Upper lobe of left lung (tissue), 4 donors: ENCODE data around the gene OR4D2.

Experiments
- CTCF ChIP-seq, 6 experiments: fragments of 450-650 bp in 4 of 6; fragments of 200-600 bp in 2 of 6; sonication (generic) in 2 of 6; IDR thresholded peaks; one replicate each; pipeline ENCODE4 v1.5.1; 2016 to 2019; ENCODE audit warnings: antibody characterized with exemption in 6 of 6
- EP300 ChIP-seq, 4 donors: sonication (generic); formaldehyde crosslinking; IDR thresholded peaks; one replicate each; pipeline ENCODE4 v1.5.1; 2017; ENCODE audit warnings: antibody characterized with exemption in 4 of 4, control low read depth in 2 of 4
- POLR2A ChIP-seq, 4 donors: fragments of 450-650 bp; IDR thresholded peaks; one replicate each; pipeline ENCODE4 v1.5.1; 2016 to 2017; ENCODE audit warnings: antibody characterized with exemption in 4 of 4, mild to moderate bottlenecking in 2 of 4

- TF ChIP-seq CTCF (IDR thresholded peaks at IDR 0.05) (no peak), POLR2A (IDR thresholded peaks at IDR 0.05) (no peak), EP300 (IDR thresholded peaks at IDR 0.05) (no peak)
Observed at GRCh38 chr17:58165981-58166380, 801 bp upstream of the OR4D2 start.
